ACC112 (cell line): Measurements from ENCODE around the gene PTER.

Source experiments
- H2AFZ ChIP-seq: fragments of 200-600 bp; sonication (generic); one replicate; pipeline ENCODE4 v1.6.0; 2017; ENCODE audit warnings: antibody characterized with exemption, low read length; ENCODE audit not compliant: unreplicated experiment
- H3K27ac ChIP-seq: fragments of 200-600 bp; sonication (generic); 2 replicates; pipeline ENCODE4 v1.5.1; 2014; ENCODE audit warnings: low read depth, mild to moderate bottlenecking, antibody characterized with exemption, low read length, moderate library complexity
- H3K27me3 ChIP-seq: fragments of 200-600 bp; sonication (generic); 2 replicates; pipeline ENCODE4 v1.6.1; 2014; ENCODE audit warnings: mild to moderate bottlenecking, antibody characterized with exemption, low read length, moderate library complexity, mixed read lengths; ENCODE audit not compliant: insufficient read depth
- H3K36me3 ChIP-seq: fragments of 200-600 bp; sonication (generic); 2 replicates; pipeline ENCODE4 v1.6.1; 2016; ENCODE audit warnings: mild to moderate bottlenecking, antibody characterized with exemption, low read length, moderate library complexity, mixed read lengths; ENCODE audit not compliant: insufficient read depth
- H3K4me1 ChIP-seq: fragments of 200-600 bp; sonication (generic); one replicate; pipeline ENCODE4 v1.6.1; 2016; ENCODE audit warnings: low read length, mixed read lengths; ENCODE audit not compliant: insufficient read depth, unreplicated experiment, control insufficient read depth
- H3K4me3 ChIP-seq: fragments of 200-600 bp; sonication (generic); 2 replicates; pipeline ENCODE4 v1.5.1; 2014; ENCODE audit warnings: mild to moderate bottlenecking, low read depth, low read length
- H3K79me2 ChIP-seq: fragments of 200-600 bp; sonication (generic); one replicate; pipeline ENCODE4 v1.6.0; 2016; ENCODE audit warnings: low read length; ENCODE audit not compliant: control insufficient read depth, unreplicated experiment, insufficient read depth

The PTER gene

DNA sequence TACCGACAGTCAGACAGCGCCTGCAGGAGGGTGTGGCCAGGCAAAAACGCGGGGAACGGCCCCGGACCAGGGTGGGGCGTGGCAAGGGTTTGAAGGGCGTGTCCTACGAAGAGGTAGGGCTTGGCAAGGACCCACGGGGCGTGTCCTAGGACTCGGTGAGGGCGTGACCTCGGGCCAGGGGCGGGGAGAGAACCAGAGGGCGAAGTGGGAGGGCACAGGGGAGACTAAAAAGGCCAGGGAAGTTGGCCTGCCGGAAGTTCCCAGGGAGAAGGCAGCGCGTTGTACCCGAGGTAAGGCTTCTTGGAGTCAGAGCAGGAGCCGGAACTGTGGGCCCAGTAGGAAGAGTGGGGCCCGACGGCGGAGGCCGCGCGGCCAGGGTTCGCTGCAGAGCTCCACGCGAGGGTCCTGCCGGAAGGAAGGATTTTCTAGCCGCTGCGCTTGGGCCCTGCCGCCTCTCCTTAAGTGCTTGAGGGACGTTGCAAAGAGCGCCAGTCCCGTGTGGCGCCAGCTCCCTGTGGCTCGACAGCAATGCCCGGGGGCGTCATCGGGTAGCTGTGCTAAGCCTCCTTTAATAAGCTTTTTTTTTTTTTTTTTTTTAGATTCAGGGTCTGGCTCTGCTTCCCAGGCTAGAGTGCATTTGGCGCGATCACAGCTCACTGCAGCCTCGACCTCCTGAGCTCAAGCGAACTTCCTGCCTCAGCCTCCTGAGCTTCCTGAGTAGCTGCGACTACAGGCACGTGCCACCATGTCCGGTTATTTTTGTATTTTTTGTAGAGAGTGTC, at the start of gene PTER:
Gene PTER (plus strand): TSS at position 253 of the 782 bp plus-strand sequence. CDS start 47,375 bp downstream, outside the sequence.
- H2AFZ ChIP-seq: peak within 1 kb of the TSS; percentile 89
- 0 out of 2 replicates have a peak within 1 kb of the TSS, but pooled peaks have one; percentile 9 for H3K27ac ChIP-seq
- H3K79me2 ChIP-seq: peaks cover 4% of the 10 kb centered on the region
- peak within 1 kb of the TSS; percentile 84 for H3K4me3 ChIP-seq
- no peaks in the 10 kb centered on the region for H3K36me3 ChIP-seq
- H3K27me3 ChIP-seq: peaks cover 9% of the 10 kb centered on the region
- peaks cover 24% of the 10 kb centered on the region for H3K4me1 ChIP-seq

GRCh38 chr10:16392531-16393069, 44.2 kb upstream of the PTER start:
- no peaks in the 10 kb centered on the region for H3K36me3 ChIP-seq
- H3K4me1 ChIP-seq: no peaks in the 10 kb centered on the region
- peaks cover 25% of the 10 kb centered on the region for H3K27me3 ChIP-seq
- no peak overlapping the region for H2AFZ ChIP-seq
- no peak overlapping the region for H3K4me3 ChIP-seq
- no peaks in the 10 kb centered on the region for H3K79me2 ChIP-seq
- H3K27ac ChIP-seq: no peak overlapping the region

DNA sequence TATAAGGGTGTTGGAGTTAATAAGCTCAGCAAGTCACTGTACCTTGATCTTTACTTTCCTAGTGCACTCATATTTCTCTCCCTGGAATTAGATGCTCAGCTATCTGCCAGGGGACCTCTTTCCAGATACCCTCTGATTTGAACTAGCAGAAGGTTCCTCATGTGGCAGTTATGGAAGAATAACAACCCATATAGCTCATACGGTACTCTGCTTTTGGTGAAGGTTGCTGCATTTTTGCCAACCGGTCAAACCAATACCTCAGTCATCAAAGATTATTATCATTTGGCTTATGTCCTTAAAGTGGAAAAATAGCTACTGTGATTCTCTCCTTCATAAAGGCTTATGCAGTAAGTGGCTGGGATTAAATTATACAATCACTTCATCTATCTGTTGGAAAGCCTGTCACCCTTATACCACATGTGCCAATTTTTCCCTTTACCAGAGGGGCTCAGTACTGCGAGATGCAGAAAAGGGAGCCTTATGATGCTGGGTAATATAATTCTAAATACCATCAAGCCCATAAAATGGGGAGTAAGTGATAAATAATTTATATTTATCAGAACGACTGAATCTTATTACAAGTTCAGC, 43.4 kb upstream of the PTER start:
- no peaks in the 10 kb centered on the region for H3K4me1 ChIP-seq
- H3K79me2 ChIP-seq: no peaks in the 10 kb centered on the region
- peaks cover 25% of the 10 kb centered on the region for H3K27me3 ChIP-seq
- no peaks in the 10 kb centered on the region for H3K36me3 ChIP-seq
- no peak overlapping the region for H3K4me3 ChIP-seq
- no peak overlapping the region for H2AFZ ChIP-seq
- no peak overlapping the region for H3K27ac ChIP-seq

GRCh38 chr10:16401416-16401815, 35.4 kb upstream of the PTER start:
- Histone ChIP-seq H3K36me3 (no peaks in the 10 kb centered on the region), H3K27ac (no peak overlapping the region), H2AFZ (no peak overlapping the region), H3K4me1 (no peaks in the 10 kb centered on the region), H3K79me2 (no peaks in the 10 kb centered on the region), H3K27me3 (peaks cover 38% of the 10 kb centered on the region), H3K4me3 (no peak overlapping the region)

GRCh38 chr10:16408379-16408778, 28.4 kb upstream of the PTER start:
- H3K36me3 ChIP-seq: no peaks in the 10 kb centered on the region
- H2AFZ ChIP-seq: no peak overlapping the region
- peaks cover 59% of the 10 kb centered on the region for H3K27me3 ChIP-seq
- no peaks in the 10 kb centered on the region for H3K4me1 ChIP-seq
- no peak overlapping the region for H3K27ac ChIP-seq
- H3K79me2 ChIP-seq: no peaks in the 10 kb centered on the region
- H3K4me3 ChIP-seq: peak overlapping the region; percentile 7; the same call in 1 of the 2 replicates

GRCh38 chr10:16417341-16417740, 19.5 kb upstream of the PTER start:
- Histone ChIP-seq H3K27me3 (peaks cover 39% of the 10 kb centered on the region), H3K79me2 (no peaks in the 10 kb centered on the region), H2AFZ (no peak overlapping the region), H3K4me3 (no peak overlapping the region), H3K36me3 (no peaks in the 10 kb centered on the region), H3K27ac (no peak overlapping the region), H3K4me1 (no peaks in the 10 kb centered on the region)

DNA sequence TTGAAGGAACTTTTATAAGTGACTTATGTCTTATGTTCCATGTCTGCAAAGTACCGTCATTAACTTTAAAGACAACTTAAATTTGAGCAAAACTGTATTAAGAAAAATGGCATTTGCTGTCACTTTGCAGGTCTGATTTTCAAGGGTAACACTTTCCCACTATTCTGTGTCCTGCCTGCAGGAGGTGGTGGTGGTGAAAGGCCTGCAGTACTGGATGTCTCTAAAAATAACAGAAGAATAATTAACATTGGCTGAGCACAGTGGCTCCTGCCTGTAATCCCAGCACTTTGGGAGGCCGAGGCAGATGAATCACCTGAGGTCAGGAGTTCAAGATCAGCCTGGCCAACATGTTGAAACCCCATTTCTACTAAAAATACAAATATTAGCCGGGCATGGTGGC, 13.2 kb upstream of the PTER start:
- Histone ChIP-seq H3K4me1 (no peaks in the 10 kb centered on the region), H3K36me3 (no peaks in the 10 kb centered on the region), H3K4me3 (no peak overlapping the region), H3K27me3 (peaks cover 47% of the 10 kb centered on the region), H3K27ac (no peak overlapping the region), H2AFZ (no peak overlapping the region), H3K79me2 (no peaks in the 10 kb centered on the region)

DNA sequence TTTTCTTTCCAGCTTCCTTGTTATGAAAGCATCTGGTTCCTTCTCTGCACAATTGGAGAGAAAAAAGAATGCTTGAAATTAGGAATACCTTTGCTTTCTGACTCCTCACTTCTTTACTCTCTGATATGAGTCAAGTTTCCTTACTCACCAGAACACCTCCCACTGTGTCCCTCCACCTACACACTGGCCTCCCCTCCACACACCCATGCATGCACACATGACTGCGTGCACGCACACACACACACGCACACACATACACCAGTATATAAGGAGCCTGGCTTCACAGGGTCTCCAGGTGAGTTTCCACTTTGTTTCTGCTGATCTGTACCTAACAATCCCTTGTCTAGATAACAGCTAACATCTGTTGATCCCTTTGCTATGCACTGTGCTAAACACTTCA, 11.4 kb upstream of the PTER start:
- Histone ChIP-seq H3K27ac (no peak overlapping the region), H3K27me3 (peaks cover 33% of the 10 kb centered on the region), H3K79me2 (no peaks in the 10 kb centered on the region), H3K4me1 (no peaks in the 10 kb centered on the region), H2AFZ (no peak overlapping the region), H3K4me3 (no peak overlapping the region), H3K36me3 (no peaks in the 10 kb centered on the region)

GRCh38 chr10:16429539-16429938, 7.3 kb upstream of the PTER start:
- H3K79me2 ChIP-seq: no peaks in the 10 kb centered on the region
- no peak overlapping the region for H3K4me3 ChIP-seq
- peaks cover 30% of the 10 kb centered on the region for H3K27me3 ChIP-seq
- no peak overlapping the region for H2AFZ ChIP-seq
- H3K36me3 ChIP-seq: no peaks in the 10 kb centered on the region
- no peaks in the 10 kb centered on the region for H3K4me1 ChIP-seq
- H3K27ac ChIP-seq: no peak overlapping the region

GRCh38 chr10:16436367-16436757, 448 bp upstream of the PTER start:
- Histone ChIP-seq H3K4me3 (peak overlapping the region; percentile 84), H3K27me3 (peaks cover 15% of the 10 kb centered on the region), H3K36me3 (no peaks in the 10 kb centered on the region), H3K4me1 (peaks cover 20% of the 10 kb centered on the region), H3K79me2 (peaks cover 4% of the 10 kb centered on the region), H2AFZ (peak overlapping the region; percentile 84), H3K27ac (no peak overlapping the region)

DNA sequence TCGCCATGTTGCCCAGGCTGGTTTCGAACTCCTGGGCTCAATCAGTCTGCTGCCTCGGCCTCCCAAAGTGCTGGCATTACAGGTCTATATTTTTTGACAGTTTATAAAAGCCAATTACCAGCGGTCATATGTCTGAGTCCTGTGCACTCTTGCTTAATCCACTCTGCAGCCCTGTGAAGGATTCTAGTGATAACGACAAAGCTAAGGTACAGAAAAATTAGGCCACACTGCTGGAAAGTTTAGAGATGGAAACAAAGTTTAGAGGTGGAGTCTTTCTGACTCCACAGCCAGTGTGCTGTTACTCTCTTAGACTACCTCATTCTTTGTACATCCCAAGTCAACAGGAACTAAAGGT, 707 bp downstream of the PTER start:
- Histone ChIP-seq H3K36me3 (no peaks in the 10 kb centered on the region), H3K4me3 (peak overlapping the region; percentile 84), H3K4me1 (peaks cover 25% of the 10 kb centered on the region), H2AFZ (peak overlapping the region; percentile 89), H3K79me2 (peaks cover 6% of the 10 kb centered on the region), H3K27ac (no peak overlapping the region), H3K27me3 (peaks cover 3% of the 10 kb centered on the region)
